HuH-7.5 (cell line): ENCODE results near the gene DHX9.

Experiments
- DNase-seq: peaks from one replicate; pipeline ENCODE4 v3.0.0; 2011; ENCODE audit warnings: low spot score

The DHX9 gene

GRCh38 chr1:182841368-182841988, 2.3 kb downstream of the DHX9 start:
- DNase-seq, result no peak

GRCh38 chr1:182842265-182842664, 3.1 kb downstream of the DHX9 start:
- no peak for DNase-seq

DNA sequence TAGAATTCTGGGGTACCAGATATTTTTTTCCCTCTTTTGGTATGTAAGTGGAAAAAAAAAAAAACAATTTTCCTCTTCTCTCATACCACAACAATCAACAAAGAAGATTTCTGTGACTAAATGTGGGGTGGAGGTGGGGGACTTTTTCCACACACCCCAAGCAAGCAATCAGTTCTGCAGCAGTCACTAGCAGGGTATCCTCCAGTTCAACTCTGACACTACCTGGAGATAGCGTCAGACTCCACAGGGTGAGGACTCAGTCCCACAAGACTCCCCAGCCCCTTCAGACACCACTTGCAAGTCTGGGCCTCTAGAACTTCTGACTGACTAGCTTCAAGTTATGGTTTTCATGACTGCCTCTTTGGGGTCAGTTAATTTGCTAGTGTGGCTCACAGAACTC, 6.2 kb downstream of the DHX9 start:
- no peak for DNase-seq

GRCh38 chr1:182845894-182846293, 6.7 kb downstream of the DHX9 start:
- no peak for DNase-seq

- DNase-seq, result no peak
These were observed 8.0 kb downstream of the DHX9 start for GRCh38 chr1:182847105-182847504.

DNA sequence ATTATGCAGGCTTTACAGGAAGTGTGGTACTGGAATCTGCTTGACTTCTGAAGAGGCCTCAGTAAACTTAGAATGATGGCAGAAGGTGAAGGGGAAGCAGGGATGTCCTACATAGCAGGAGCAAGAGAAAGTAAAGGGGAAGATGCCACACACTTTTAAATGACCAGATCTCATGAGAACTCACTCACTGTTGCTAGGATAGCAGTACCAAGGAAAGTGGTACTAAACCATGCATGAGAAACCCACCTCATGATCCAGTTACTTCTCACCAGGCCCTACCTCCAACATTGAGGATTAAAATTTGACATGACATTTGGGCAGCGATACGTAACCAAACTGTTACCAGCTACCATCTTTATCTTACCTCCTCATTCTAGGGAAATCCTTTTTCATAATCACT, 9.6 kb downstream of the DHX9 start:
- DNase-seq, result no peak

GRCh38 chr1:182850319-182850718, 11.2 kb downstream of the DHX9 start:
- no peak for DNase-seq

DNA sequence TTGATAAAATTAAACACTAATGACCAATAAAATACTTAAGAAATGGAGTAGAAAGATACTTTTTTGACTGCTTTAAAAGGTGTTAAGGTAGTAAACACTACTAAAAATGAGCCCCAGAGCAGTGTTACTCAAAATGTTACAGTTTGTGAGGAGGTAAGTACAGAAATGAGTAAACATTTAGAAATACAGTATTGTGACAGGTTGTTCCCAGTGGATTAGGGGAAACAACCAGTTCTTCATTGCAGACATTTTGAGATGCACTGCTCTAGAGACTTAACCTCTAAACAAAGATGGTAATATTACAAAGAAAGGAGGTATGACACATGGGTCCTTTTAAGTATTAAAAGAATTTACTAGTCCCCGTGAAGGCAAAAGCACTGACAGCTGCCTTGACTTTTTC, 12.7 kb downstream of the DHX9 start:
- DNase-seq, result no peak

GRCh38 chr1:182855911-182856310, 16.8 kb downstream of the DHX9 start:
- DNase-seq, result no peak

- DNase-seq, result no peak
These were observed 18.1 kb downstream of the DHX9 start for GRCh38 chr1:182857212-182857611.

DNA sequence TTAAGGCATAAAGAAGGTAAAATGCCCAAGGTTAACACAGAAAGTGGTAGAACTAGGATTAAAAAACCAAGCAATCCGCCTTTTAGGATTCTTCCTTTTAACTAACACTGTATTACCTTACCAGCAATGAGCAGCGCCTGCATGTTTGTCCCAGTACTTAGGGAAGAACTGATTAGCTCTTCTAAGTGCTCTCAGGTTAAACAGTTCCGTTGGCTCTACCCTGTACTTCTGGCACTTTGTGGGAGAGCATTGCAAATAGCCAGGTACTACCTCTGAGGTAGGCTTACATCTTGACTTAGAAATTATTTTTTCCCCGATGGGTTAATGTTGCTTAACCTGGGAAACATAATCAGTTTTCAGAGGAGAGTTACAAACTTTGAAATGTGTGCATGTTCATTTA, 21.5 kb downstream of the DHX9 start:
- no peak for DNase-seq

DNA sequence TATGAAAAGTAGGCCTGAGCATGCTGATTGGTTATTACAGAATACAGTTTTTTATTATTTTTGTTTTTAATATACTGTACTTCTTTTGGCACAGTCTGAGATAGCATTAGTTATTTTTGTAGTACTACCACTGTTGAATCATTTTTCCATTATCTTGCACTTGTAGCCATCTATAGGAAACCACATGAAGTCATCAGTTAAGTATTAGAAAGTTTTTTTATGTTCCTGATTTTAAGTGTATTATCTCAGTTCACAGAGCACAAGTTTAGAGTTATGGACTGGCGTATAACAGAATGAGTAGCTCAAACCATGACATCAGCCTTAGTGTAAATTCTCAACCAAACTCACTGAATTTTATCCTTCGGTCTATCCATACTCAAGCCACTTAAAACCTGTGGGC, 22.8 kb downstream of the DHX9 start:
- no peak for DNase-seq

- no peak for DNase-seq
These were observed 23.7 kb downstream of the DHX9 start for GRCh38 chr1:182862827-182863226.

DNA sequence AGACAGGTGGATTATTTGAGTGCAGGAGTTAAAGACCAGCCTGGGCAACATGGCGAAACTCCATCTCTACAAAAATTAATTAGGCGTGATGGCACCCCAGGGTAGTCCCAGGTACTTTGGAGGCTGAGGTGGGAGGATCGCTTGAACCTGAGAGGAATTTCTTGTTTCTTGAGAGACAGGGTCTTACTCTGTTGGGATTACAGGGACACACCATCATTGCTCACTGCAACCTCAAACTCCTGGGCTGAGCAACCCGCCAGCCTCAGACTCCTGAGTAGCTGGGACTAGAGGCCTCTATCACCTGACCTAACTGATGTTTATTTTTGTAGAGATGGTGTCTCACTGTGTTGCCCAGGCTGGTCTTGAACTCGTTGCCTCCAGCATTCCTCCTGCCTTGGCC, 24.8 kb downstream of the DHX9 start:
- no peak for DNase-seq

DNA sequence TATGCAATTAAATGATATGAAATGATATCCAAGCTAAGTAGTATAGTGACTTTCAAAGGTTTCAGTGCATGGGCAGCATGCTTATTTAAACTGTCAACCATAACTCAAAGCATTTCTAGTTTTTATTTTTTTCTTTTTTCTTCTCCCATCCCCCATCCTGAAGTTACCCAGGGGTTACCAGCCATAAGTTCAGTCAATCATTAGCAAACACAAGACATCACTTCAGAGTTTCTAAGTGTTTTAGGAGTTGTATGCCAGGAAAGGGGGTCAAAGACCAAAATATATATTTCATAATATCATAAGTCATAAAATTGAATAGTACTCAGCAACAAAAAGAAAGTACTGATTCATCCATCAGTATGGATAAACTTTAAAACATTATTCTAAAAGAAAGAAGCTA, 28.7 kb downstream of the DHX9 start:
- no peak for DNase-seq

DNA sequence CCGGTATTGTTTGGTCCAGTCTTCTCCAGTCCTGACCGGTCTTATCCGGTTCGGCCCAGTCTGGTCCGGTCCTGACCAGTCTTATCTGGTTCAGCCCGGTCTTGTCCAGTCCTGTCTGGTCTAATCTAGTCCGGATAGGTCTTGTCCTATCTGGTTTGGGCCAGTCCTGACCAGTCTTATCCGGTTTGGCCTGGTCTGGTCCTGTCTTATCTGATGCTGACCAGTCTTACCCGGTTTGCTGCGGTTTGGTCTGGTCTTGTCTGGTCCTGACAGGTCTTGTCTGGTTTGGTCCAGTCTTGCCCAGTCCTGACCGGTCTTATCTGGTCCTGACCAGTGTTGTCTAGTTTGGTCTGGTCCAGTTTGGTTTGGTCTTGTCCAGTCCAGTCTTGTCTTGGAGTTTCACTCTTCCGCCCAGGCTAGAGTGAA, 30.1 kb downstream of the DHX9 start:
- DNase-seq, result no peak

- no peak for DNase-seq
These were observed 33.7 kb downstream of the DHX9 start for GRCh38 chr1:182872881-182873280.

DNA sequence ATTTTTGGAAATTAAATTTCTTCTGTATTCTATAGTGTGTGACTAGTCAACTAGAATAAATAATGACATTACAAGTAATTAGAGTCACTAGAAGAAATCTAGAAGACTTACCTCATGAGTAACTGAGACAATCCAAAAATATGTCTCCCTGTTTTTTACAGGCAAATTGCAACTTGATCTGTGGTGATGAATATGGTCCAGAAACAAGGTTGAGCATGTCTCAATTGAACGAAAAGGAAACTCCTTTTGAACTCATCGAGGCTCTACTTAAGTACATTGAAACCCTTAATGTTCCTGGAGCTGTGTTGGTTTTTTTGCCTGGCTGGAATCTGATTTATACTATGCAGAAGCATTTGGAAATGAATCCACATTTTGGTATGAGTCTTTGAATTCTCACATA, 36.7 kb downstream of the DHX9 start:
- DNase-seq, result no peak

GRCh38 chr1:182877331-182877730, 38.2 kb downstream of the DHX9 start:
- no peak for DNase-seq

GRCh38 chr1:182877842-182878241, 38.7 kb downstream of the DHX9 start:
- no peak for DNase-seq

GRCh38 chr1:182884872-182885271, 45.7 kb downstream of the DHX9 start:
- DNase-seq, result no peak

GRCh38 chr1:182885591-182885990, 46.4 kb downstream of the DHX9 start:
- no peak for DNase-seq

GRCh38 chr1:182886985-182887384, 47.8 kb downstream of the DHX9 start:
- DNase-seq, result no peak

DNA sequence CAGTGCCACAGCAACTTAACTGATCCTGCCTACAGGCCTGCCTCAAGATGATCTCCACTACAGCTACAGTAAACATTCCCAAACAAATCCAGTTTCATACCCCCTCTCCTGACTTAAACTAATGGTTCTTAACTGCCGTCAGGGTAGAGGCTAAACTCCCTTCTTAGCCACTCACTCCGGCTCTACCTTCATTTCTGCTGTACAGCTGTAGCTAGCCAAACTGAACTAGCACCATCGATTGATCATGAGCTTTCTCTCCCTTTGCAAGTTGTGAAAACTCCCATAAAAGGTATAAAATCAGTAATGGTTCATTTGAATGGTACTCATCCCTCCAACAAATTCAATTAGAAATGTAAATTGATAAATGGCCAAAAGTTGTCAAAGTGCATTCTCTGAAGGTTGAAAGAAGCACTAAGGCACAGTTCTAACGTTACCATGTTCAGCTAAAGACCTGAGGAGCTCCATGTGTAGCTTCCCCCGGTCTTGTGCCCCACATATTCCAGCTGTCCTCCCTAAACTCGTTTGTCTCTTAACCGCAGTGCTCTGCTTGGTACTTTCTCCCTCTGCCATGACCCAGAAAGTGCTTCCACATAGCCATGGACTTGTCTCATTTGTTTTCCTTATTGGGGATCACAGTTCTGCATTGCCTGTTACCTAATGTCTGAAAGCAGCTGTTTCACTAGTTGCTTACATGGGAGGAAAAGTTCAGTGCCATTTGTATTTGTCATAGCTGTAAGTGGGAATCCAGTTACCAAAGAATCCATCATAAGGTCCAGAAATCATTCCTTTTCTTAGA, 49.8 kb downstream of the DHX9 start:
- DNase-seq, result no peak
